ENCODE data around the gene DUS4L. TPM values are rescaled to one million over a fixed set of nuclear protein-coding genes. Genes with fewer than 3 reads are reported as not detected.
A peak's percentile ranks its signal among the peaks of the same experiment; 100 is the strongest.

Gene DUS4L
- total RNA-seq, 1 donor from 2014 or later: 14.2 TPM

DNA sequence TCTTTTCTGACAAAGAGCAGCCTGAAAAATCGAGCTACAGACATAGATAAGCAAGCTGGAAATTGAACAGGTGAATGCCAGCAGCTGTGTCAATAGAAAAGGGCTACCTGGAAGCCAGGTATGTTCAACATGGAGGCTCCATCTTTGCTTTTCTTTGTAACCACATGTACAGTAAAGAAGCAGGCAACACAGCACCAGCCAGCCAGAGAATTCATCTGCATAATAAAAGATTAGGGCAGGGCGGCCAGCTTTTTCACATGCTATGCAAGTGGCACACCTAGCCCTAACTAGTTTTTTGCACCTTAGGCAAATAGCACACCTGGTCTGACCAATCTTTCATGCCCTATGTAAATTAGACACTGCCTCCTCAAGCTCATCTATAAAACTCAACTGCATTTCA, 25.8 kb upstream of the DUS4L start:
- H3K4me3 ChIP-seq (ENCODE audit: low read depth, low read length): no peak overlapping the region
- TF ChIP-seq, protein P1, sequence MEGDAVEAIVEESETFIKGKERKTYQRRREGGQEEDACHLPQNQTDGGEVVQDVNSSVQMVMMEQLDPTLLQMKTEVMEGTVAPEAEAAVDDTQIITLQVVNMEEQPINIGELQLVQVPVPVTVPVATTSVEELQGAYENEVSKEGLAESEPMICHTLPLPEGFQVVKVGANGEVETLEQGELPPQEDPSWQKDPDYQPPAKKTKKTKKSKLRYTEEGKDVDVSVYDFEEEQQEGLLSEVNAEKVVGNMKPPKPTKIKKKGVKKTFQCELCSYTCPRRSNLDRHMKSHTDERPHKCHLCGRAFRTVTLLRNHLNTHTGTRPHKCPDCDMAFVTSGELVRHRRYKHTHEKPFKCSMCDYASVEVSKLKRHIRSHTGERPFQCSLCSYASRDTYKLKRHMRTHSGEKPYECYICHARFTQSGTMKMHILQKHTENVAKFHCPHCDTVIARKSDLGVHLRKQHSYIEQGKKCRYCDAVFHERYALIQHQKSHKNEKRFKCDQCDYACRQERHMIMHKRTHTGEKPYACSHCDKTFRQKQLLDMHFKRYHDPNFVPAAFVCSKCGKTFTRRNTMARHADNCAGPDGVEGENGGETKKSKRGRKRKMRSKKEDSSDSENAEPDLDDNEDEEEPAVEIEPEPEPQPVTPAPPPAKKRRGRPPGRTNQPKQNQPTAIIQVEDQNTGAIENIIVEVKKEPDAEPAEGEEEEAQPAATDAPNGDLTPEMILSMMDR (conservative IDR thresholded peaks at IDR 0.05; ENCODE audit: low read depth, low read length): no peak
- DNase-seq (ENCODE audit: low read depth): no peak

DNA sequence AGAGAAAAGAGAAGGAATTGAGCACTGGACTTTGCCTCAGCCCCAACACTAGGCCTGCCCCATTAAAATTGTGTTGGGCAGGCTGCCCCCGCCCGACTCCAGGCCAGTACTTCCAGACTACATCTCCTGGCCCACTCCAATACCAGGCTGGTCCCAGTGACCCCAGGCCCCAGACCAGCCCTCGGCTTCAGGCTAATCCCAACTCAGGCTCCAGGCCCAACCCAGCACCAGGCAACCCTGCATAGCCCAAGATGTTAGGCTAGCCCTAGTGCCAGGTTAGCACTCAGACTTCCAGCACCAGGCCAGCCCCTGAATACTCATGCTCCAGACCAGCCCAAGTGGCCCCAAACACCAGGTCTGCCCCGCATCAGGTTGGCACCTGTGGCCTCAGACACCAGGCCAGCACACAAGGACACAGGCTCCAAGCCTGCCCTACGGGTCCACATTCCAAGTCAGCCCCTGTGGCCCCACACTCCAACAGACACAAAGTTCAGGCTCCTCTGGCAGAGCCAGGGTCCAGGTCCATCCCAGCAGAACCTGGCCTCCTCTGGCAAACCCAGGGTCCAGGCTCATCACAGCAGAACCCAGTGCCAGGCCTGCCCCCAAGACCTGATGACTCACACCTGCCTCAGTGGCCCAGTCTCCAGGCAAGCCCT, 20.3 kb upstream of the DUS4L start:
- H3K4me3 ChIP-seq (ENCODE audit: low read depth, low read length): no peak overlapping the region
- TF ChIP-seq, protein P1 (conservative IDR thresholded peaks at IDR 0.05; ENCODE audit: low read depth, low read length): no peak
- no peak for DNase-seq (ENCODE audit: low read depth)

DNA sequence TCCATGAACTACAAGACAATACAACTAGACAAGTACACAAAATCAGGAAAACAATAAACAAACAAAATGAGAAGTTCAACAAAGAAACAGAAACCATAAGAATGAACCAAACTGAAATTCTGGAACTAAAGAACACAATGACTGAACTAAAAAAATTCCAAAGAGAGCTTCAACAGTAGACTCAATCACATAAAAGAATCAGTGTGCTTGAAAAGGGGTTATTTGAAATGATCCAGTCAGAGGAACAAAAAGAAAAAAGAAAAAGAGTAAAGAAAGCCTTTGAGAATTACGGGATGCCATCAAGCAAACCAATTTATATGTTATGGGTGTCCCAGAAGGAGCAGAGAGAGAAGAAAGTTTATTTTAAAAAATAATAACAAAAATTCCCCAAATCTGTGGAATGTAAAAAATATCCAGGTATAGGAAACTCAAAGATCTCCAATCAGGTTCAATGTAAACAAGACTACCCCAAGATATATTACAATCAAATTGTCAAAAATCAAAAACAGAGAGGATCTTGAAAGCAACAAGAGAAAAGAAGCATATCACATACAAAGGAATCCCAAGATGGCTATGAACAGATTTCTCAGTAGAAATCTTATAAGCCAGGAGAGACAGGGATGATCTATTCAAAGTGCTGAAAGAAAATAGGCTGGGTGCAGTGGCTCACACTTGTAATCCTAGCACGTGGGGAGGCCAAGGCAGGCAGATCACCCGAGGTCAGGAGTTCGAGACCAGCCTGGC, 18.8 kb upstream of the DUS4L start:
- no peak overlapping the region for H3K4me3 ChIP-seq (ENCODE audit: low read depth, low read length)
- DNase-seq (ENCODE audit: low read depth): no peak
- TF ChIP-seq, protein P1 (conservative IDR thresholded peaks at IDR 0.05; ENCODE audit: low read depth, low read length): no peak

DNA sequence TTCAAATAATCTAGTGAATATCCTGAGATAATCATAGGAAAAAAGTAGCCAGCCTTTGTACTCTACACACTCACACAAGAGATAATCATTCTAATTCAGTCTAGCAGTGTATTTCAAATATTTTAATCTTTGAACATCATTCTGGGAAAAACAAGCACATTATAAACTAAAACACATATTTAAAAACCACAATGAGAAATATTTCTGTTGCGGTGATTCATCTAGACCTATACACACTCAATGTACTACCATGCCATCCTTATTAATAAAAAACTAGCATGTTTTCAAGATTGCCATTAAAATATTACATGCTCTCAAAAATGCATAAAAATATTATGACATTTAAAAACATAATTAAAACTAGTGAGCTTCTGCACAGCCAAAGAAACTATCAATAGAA, 11.8 kb upstream of the DUS4L start:
- H3K4me3 ChIP-seq (ENCODE audit: low read depth, low read length): no peak overlapping the region
- TF ChIP-seq, protein P1 (conservative IDR thresholded peaks at IDR 0.05; ENCODE audit: low read depth, low read length): no peak
- no peak for DNase-seq (ENCODE audit: low read depth)

DNA sequence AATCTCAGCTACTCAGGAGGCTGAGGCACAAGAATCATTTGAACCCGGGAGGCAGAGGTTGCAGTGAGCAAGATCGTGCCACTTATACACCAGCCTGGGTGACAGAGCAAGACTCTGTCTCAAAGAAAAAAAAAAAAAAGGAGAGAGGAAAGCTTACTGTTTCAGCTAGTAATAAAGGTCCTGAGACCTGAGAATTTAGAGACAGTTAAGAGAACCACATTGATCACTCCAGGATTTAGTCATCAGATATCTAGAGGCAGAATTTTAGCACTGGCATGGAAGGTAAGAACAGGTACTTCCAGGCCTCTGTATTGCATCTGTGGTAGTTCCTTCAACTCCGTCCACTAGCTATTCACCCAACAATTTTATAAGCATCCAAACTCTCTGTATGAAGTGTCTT, 7.9 kb upstream of the DUS4L start:
- TF ChIP-seq, protein P1 (conservative IDR thresholded peaks at IDR 0.05; ENCODE audit: low read depth, low read length): no peak
- H3K4me3 ChIP-seq (ENCODE audit: low read depth, low read length): no peak overlapping the region
- no peak for DNase-seq (ENCODE audit: low read depth)

DNA sequence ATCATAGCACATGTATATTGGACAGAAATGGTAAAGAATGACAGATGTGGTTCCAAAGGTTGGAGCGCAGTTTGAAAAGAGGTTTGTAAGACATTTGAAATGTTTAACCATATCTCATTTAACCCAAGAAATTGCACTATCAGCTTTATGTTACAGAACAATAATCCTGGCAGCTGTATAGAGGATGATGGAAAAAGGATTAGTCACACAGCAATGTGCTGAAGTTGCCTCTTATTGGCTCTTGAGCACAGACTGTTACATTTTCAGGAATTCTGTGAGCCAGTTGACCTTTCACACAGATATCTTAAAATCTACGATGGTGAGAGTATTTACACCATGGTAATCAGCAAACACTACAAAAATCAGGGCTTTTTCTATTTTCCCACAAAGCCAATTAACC, 3.9 kb upstream of the DUS4L start:
- peak; percentile 36 for DNase-seq (ENCODE audit: low read depth)
- TF ChIP-seq, protein P1 (conservative IDR thresholded peaks at IDR 0.05; ENCODE audit: low read depth, low read length): no peak
- no peak overlapping the region for H3K4me3 ChIP-seq (ENCODE audit: low read depth, low read length)
